Glomerular visceral epithelial cell (primary cell): ENCODE measurements around the gene HEATR3.
"Not testable (repeated sequence)": the region's sequence is repeated elsewhere in the genome, so short reads cannot be mapped to it uniquely, and the experiment has no call there.

ENCODE experiments used
- DNase-seq: peaks from one replicate; pipeline ENCODE4 v3.0.0-alpha.2; 2016; ENCODE audit errors: extremely low spot score

The HEATR3 gene

GRCh38 chr16:50102051-50102746 is 36.4 kb downstream of the HEATR3 start:
- peak; percentile 41 for DNase-seq

DNA sequence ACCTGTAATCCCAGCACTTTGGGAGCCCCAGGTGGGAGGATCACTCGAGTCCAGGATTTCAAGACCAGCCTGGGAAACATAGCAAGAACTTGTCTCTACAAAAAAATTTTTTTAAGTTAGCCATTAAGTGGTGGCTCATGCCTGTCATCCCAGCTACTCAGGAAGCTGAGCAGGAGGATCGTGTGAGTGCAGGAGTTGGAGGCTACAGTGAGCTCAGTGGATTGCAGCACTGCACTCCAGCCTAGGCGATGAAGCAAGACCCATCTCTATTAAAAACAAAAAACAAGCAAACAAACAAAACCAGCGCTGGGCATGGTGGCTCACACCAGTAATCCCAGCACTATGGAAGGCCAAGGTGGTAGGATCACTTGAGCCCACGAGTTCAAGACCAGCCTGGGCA is 38.0 kb downstream of the HEATR3 start:
- peak; percentile 49 for DNase-seq

DNA sequence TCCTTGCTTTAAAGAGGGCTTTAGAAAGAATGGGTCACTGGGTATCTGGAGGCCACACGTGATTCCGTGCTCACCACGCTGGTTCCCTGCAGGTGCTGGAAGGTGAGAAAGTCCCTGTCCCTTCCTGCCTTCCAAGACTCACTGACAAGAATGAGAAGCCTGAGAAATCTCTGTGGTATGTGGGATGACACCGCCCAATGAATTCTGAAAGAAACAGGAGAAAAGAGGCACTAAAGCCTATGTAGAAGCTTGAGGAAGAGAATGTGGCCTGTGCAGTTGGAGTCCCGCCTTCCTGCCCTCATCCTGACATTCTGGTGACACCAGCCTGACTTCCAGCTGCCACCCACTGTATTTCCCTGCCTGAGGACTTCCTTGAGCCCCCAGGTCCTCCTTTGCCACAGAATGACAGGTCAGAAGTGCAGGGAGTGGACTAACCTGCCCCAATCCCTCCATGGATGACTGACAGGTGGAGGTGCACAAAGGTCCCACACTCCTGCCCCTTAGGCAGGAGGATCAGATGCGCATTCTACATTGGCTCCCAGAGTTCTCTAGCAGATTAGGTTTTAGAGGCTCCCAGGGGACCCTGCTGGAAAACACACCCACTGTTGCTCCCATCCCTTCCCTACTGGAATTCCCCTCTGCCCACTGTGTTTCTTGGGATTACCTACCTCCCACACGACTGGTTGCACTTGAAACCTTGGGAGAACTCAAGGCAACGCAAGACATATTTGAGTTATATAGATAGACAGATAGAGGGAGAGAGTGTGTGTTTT is 48.8 kb downstream of the HEATR3 start:
- DNase-seq, result no peak

GRCh38 chr16:50120711-50121110 is 54.9 kb downstream of the HEATR3 start:
- no peak for DNase-seq

DNA sequence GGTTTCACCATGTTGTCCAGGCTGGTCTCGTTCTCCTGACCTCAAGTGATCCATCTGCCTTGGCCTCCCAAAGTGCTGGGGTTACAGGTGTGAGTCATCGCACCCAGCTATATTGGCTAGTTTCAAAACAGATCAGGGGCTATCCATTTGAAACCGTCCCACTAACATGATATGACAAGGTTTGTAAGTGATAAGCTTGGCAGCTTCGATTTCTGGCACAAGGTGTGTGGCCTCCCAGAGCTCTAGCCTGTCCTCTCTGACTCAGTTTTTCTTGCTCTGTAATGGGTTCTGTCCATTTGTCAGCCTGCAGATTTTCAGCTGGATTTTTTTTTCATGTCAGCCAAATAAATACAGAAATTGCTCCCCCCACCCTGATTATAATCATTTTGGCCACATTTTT is 55.5 kb downstream of the HEATR3 start:
- DNase-seq, result no peak

DNA sequence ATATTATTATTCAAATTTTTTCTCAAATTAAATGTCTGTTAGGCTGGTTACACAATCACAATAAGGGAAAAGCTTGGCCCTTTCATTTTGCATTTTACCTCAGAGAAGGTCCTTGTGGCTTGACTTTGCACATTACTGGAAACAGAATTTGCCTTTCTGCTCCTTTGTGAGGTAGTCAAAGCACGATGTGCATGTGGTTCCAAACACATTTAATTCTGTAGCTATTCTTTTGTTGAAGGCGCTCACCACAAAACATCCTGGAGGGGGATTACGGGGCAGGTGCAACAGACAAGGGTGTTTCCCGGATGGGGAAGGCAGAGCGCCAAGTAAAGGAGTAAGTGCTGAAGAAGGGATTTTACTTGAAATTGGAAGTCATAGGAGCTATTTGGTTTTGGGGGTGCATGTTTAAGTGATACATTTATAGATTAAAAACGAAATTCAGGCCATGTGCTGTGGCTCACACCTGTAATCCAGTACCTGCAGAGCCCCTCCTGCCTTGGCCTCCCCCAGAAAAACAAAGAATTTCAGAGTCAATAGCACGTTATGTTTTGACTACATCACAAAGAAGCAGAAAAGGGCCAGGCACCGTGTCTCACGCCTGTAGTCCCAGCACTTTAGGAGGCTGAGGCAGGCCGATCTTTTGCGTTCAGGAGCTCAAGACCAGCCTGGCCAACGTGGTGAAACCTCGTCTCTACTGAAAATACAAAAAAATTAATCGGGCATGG is 56.1 kb downstream of the HEATR3 start:
- no peak for DNase-seq

DNA sequence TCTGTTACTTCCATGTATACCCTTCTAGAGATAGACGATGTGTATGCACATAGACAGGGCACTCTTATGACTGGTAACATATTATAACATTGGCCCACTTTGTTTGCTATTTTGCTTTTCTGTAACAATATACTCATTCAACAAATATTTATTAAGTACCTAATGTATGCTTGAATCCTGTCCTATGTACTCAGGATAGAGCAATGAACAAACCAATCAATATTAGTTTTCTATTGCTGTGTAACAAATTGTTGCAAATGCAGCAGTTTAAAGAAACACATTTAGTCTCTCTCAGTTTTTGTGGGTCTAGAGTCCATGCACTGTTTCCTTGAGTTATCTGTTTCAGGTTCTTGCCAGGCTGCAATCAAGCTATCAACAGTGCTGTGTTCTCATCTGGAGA is 57.6 kb downstream of the HEATR3 start:
- DNase-seq, result no peak

DNA sequence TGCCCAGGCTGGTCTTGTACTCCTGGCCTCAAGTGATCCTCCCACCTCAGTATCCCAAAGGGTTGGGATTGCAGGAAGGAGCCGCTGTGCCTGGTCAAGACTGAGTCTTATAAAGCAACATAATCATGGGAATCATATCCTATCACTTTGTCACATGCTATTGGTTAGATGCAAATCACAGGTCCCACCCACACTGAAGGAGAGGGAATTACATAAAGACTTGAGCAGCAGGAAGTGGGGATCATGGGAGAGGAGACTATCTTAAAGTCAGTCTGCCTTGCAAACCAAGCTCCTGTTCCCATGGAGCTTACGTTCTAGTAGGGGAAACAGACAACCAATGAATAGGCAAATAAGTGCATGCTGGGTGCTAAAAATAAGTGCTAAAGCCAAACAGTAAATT is 59.0 kb downstream of the HEATR3 start:
- no peak for DNase-seq

GRCh38 chr16:50126183-50126582 is 60.4 kb downstream of the HEATR3 start:
- DNase-seq, result no peak

DNA sequence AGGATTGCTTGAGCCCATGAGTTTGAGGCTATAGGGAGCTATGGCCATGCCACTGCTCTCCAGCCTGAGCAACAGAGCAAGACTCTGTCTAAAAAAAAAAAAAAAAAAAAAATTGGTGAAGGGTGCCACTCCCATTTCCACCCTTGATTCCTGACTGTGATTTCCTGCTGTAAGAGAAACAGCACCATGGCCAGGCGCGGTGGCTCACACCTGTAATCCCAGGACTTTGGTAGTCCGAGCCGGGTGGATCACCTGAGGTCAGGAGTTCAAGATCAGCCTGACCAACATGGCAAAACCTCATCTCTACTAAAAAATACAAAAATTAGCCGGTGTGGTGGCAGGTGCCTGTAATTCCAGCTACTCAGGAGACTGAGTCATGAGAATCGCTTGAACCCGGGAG is 66.8 kb downstream of the HEATR3 start:
- DNase-seq, result not testable (repeated sequence)

DNA sequence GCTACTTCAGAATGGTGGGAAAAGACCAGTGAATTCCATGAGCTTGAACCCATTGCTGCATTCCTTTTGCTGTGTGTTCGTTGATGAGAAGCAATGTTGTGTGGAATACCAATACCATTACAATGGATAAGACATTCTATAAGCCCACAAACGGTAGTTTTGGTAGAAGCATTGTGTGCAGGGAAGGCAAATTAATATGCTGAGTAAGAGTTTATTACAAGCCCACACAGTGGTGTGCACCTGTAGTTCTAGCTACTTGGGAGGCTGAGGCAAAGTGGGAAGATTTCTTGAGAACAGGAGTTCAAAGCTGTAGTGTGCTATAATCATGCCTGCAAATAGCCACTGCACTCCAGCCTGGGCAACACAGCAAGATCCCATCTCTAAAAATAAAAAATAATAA is 67.4 kb downstream of the HEATR3 start:
- no peak for DNase-seq

DNA sequence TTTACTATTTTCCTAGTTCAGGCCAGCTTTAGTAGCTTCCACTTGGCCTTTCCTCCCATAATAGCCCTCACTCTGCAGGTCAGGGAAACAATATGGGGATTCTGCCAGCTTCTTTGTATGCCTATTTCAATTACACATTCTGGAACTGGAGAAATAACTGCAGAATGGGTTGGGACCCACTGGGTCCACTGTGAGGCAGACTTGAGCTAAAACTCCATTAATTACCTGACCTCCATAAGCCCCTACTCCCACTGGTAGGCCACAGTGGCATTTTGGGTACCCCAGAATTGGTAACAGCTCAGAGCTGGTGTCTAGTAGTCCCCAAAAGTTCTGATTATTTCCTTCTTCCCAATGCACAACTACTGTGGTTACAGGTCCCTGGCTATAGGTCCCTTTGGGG is 70.6 kb downstream of the HEATR3 start:
- DNase-seq, result no peak

GRCh38 chr16:50137268-50137667 is 71.5 kb downstream of the HEATR3 start:
- DNase-seq, result no peak

DNA sequence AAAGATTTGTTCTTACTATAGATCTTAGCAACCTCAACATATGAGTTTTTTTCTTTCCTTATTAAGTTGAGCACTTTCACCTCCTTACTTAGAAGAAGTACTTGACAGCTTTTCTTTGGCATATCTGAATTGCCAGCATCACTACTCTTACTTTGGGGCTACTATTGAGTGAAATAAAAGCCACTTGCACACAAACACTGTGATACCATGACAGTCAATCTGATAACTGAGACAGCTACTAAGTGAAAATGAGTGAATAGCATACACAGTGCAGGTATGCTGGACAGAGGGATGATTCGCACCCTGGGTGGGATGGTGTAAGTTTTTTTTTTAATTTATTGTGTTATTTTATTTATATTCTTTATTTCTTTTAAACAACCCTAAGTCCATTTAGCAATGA is 73.8 kb downstream of the HEATR3 start:
- no peak for DNase-seq

DNA sequence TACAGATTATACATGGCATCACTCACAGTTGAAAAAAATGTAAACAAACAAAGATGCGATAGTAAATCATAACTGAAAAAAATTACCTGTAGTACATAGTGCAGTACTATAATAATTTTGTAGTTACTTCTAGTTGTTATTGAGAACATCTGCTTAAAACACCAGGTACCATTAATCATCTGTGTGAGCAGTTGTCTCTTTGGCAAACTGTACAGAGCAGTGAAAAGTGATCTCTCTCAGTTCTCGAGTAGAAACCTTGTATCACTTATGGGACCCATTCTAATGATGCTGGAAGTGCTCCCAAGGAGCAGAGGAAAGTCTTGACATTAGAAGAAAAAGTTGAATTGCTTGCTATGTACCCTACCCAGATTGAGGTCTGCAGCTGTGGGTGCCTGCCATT is 78.4 kb downstream of the HEATR3 start:
- DNase-seq, result no peak

DNA sequence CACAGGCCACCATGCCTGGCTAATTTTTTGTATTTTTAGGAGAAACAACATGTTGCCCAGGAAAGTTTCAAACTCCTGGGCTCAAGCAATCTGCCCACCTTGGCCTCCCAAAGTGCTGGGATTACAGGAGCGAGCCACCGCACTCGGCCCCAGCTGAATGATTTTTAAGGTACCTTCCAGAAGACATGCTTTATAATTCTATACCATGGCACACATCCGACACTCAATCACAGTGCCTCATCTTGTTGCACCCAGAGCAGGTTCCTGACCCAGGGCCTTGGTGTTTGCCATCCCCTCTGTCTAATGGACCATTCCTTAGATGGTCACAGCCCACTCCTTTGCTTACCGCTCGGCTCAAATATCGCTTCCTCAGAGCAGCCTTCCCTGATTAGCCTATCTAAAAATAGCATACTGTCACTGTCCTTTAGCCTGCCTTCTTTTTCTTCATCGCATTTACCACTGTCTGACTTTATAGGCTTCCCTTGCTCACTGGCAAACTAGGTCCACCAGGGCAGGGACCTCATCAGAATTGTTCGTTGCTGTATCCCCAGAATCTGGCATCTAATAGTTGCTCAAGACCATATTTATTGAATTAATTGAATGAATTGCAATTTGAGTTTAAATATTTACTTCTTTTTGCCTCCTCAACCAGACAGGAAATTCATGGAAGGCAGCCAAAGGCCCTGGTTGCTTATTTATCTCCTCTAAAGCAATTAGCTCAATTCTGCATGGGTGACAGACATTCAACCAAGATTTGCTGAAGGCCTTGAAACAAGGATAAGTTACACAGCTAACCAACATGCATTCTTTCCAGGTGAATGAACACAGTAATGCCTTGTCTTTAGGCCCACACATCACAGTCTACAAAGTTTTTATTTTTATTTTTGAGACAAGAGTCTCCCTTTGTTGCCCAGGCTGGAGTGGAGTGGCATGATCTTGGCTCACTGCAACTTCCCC is 81.0 kb downstream of the HEATR3 start:
- peak; percentile 21 for DNase-seq

DNA sequence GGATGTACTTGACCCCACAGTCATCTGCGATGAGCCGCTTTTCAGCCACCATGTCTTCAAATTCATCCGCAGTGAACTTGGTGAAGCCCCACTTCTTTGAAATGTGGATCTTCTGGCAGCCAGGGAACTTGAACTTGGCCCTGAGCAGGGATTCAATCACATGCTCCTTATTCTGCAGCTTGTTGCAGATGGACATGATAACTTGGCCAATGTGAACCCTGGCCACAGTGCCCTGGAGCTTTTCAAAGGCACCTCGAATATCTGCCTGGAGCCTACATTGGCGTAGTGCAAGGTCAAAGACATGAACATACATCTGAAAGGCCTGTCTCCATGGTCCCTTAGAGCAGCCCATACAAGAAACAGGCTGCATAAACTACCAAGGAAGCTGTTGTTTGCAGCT is 85.6 kb downstream of the HEATR3 start:
- no peak for DNase-seq

DNA sequence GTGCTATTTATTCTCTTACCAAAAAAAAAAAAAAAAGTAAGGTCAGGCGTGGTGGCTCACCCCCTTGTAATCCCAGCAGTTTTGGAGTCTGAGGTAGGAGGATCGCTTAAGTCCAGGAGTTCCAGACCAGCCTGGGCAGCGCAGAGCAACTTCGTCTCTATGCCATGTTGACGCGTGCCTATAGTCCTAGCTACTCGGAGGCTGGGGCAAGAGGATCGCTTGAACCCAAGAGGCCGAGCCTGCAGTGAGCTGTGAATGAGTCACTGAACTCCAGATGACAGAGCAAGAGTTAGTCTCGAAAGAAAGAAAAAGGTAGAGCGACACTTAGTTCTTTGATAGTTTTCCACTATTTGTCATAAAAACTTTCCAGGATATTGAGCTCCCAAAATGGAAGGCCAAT is 86.0 kb downstream of the HEATR3 start:
- DNase-seq, result no peak

- DNase-seq, result peak; percentile 27
These were observed 86.6 kb downstream of the HEATR3 start for GRCh38 chr16:50152351-50152806.

GRCh38 chr16:50152807-50153595 is 87.2 kb downstream of the HEATR3 start, which contains the start of gene TENT4B:
TSS of gene TENT4B (plus strand) at chr16:50153306. CDS start at chr16:50153622, 316 bp downstream.
- peak; percentile 82 for DNase-seq
